Endodermal cell (in vitro differentiated cells): ENCODE results near the gene TBX15. TPM values are rescaled to one million over a fixed set of nuclear protein-coding genes. Genes with fewer than 3 reads are reported as not detected.

ENCODE experiments used
- DNase-seq: peaks from one replicate; pipeline ENCODE4 v3.0.0-alpha.2; 2017
- H3K27ac ChIP-seq: 2 replicates; pipeline ENCODE4 v1.5.1; 2013; ENCODE audit warnings: mild to moderate bottlenecking, low read depth, low read length, moderate library complexity
- H3K27me3 ChIP-seq: 2 replicates; pipeline ENCODE4 v1.6.1; 2013; ENCODE audit warnings: mild to moderate bottlenecking, low read length, moderate library complexity; ENCODE audit not compliant: insufficient read depth, control insufficient read depth, poor library complexity, severe bottlenecking
- H3K36me3 ChIP-seq: 2 replicates; pipeline ENCODE4 v1.7.0; 2013; ENCODE audit warnings: mild to moderate bottlenecking, low read length, moderate library complexity; ENCODE audit not compliant: control insufficient read depth, insufficient read depth
- H3K4me1 ChIP-seq: one replicate; pipeline ENCODE4 v1.7.0; 2013; ENCODE audit warnings: low read length; ENCODE audit not compliant: control insufficient read depth, insufficient read depth
- H3K4me3 ChIP-seq: 2 replicates; pipeline ENCODE4 v1.5.1; 2013; ENCODE audit warnings: mild to moderate bottlenecking, low read length, moderate library complexity
- H3K9ac ChIP-seq: 2 replicates; pipeline ENCODE4 v1.6.1; 2013; ENCODE audit warnings: mild to moderate bottlenecking, low read length, moderate library complexity; ENCODE audit not compliant: poor library complexity, severe bottlenecking; ENCODE audit errors: extremely low read depth
- H3K9me3 ChIP-seq: 2 replicates; pipeline ENCODE4 v1.6.1; 2013; ENCODE audit warnings: mild to moderate bottlenecking, low read length, moderate library complexity; ENCODE audit not compliant: control insufficient read depth
- H3K27ac Mint-ChIP-seq: 2 replicates; pipeline ENCODE4 v1.8.0; 2020; ENCODE audit warnings: mixed read lengths
- H3K27me3 Mint-ChIP-seq: 2 replicates; pipeline ENCODE4 v1.8.0; 2021; ENCODE audit warnings: mild to moderate bottlenecking, mixed read lengths; ENCODE audit not compliant: insufficient read depth
- H3K36me3 Mint-ChIP-seq: 2 replicates; pipeline ENCODE4 v1.8.0; 2020; ENCODE audit warnings: low read depth, mixed read lengths
- H3K4me1 Mint-ChIP-seq: 2 replicates; pipeline ENCODE4 v1.8.0; 2020; ENCODE audit warnings: mixed read lengths
- H3K4me3 Mint-ChIP-seq: 2 replicates; pipeline ENCODE4 v1.8.0; 2020; ENCODE audit warnings: mild to moderate bottlenecking, moderate library complexity, mixed read lengths
- H3K9me3 Mint-ChIP-seq: 2 replicates; pipeline ENCODE4 v1.8.0; 2020; ENCODE audit warnings: mild to moderate bottlenecking, mixed read lengths
- WGBS, 2 experiments: methylation state at CpG; one replicate each; pipeline versions ENCODE4 v1.1.5 to v1.1.7; 2013; ENCODE audit warnings: missing lambda C conversion rate in 2 of 2, mixed read lengths in 1 of 2; ENCODE audit not compliant: insufficient coverage in 1 of 2, insufficient read length in 1 of 2; 5-methylcytosine and 5-hydroxymethylcytosine counted together
- total RNA-seq, 2 donors: library from RNA; stranded (reverse); fragmentation: NEBNext Ultra II Directional in 1 of 2; extraction: Animal tissue kit (Norgen Biotek cat#: 25700) in 1 of 2; gene quantifications; 2 replicates in 1 of 2; 3 replicates in 1 of 2; pipeline ENCODE4 v1.2.1, GENCODE V29; 2021
- TF ChIP-seq, protein P1 (sequence below): fragments of 200-600 bp; sonication (generic); conservative IDR thresholded peaks from 2 replicates; pipeline ENCODE4 v1.5.0; 2021; ENCODE audit warnings: antibody characterized with exemption, mild to moderate bottlenecking

Gene TBX15
- total RNA-seq, 2 donors from 2014 or later, result 0.09 TPM; not detected in 1

DNA sequence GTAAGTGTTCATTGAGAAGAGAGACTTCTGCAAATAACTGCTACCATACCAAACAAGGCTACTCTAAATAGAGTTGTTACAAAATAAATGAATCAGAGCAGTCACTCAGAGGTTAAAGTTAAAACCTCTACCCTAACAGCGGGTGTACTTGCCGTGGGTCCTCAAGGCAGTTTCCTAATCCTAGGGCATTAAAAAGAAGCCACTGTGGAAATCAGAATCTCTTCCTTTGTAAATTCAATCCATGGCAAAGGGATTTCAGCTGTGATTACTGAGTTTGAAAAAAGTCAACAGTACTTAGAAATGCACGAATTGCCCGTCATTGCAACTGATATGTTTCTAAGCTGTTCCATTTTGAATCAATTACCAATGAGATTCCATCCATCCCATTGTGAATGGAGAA is 13.5 kb downstream of the TBX15 start:
- Histone ChIP-seq H3K4me3 (no peak overlapping the region), H3K9ac (no peak overlapping the region), H3K27ac (no peak overlapping the region), H3K27me3 (peaks cover 42% of the 10 kb centered on the region), H3K9me3 (no peaks in the 10 kb centered on the region), H3K36me3 (no peaks in the 10 kb centered on the region), H3K4me1 (no peaks in the 10 kb centered on the region)
- DNase-seq, result no peak
- no peaks in the 10 kb centered on the region for H3K9me3 Mint-ChIP-seq
- WGBS, 2 experiments, result 90 to 94% methylated on average over 2 to 4 of the region's 4 CpGs
- H3K27ac Mint-ChIP-seq, result no peak overlapping the region
- TF ChIP-seq, protein P1, sequence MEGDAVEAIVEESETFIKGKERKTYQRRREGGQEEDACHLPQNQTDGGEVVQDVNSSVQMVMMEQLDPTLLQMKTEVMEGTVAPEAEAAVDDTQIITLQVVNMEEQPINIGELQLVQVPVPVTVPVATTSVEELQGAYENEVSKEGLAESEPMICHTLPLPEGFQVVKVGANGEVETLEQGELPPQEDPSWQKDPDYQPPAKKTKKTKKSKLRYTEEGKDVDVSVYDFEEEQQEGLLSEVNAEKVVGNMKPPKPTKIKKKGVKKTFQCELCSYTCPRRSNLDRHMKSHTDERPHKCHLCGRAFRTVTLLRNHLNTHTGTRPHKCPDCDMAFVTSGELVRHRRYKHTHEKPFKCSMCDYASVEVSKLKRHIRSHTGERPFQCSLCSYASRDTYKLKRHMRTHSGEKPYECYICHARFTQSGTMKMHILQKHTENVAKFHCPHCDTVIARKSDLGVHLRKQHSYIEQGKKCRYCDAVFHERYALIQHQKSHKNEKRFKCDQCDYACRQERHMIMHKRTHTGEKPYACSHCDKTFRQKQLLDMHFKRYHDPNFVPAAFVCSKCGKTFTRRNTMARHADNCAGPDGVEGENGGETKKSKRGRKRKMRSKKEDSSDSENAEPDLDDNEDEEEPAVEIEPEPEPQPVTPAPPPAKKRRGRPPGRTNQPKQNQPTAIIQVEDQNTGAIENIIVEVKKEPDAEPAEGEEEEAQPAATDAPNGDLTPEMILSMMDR, result no peak
- no peak overlapping the region for H3K4me3 Mint-ChIP-seq
- H3K27me3 Mint-ChIP-seq, result peaks cover 94% of the 10 kb centered on the region
- H3K4me1 Mint-ChIP-seq, result peaks cover 4% of the 10 kb centered on the region
- H3K36me3 Mint-ChIP-seq, result no peaks in the 10 kb centered on the region

DNA sequence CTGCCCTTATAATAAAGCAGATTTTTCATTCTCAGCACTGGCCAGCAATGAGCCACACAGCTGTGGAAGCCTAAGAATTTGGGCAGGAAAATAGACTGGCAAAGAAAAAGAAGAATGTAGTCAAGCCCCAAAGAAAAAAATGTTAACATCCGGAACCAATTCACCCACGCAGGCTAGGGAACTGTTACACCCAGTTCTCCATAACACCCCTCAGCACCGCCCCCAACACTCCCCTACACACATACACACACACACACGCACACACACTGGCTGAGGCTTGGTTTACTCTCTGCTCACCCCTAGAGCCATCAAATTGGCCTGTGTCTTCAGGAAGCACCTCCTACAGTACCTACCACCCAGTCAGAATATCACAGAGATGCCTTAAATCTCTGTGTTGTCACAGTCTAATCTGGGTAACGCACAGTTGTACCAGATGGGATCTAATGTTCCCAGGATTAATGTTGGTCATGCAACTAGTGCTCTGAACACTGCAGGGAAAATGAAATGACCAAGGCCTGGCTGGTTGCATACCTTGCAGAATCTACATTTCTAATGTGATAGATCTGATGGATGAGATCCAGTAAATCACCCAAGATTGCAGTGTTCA is 14.5 kb downstream of the TBX15 start:
- no peak overlapping the region for H3K27ac ChIP-seq
- Mint-ChIP-seq H3K4me1 (no peaks in the 10 kb centered on the region), H3K27me3 (peaks cover 94% of the 10 kb centered on the region), H3K4me3 (no peak overlapping the region), H3K9me3 (no peaks in the 10 kb centered on the region), H3K27ac (no peak overlapping the region), H3K36me3 (no peaks in the 10 kb centered on the region)
- H3K9ac ChIP-seq, result no peak overlapping the region
- TF ChIP-seq, protein P1, result no peak
- H3K27me3 ChIP-seq, result peaks cover 32% of the 10 kb centered on the region
- H3K9me3 ChIP-seq, result no peaks in the 10 kb centered on the region
- 80 to 86% methylated on average over 2 to 5 of the region's 5 CpGs for WGBS, 2 experiments
- DNase-seq, result no peak
- no peaks in the 10 kb centered on the region for H3K4me1 ChIP-seq
- H3K36me3 ChIP-seq, result no peaks in the 10 kb centered on the region
- no peak overlapping the region for H3K4me3 ChIP-seq

GRCh38 chr1:118973032-118973431 is 15.1 kb downstream of the TBX15 start:
- Mint-ChIP-seq H3K4me3 (no peak overlapping the region), H3K36me3 (no peaks in the 10 kb centered on the region), H3K27ac (no peak overlapping the region), H3K4me1 (no peaks in the 10 kb centered on the region), H3K27me3 (peaks cover 89% of the 10 kb centered on the region), H3K9me3 (no peaks in the 10 kb centered on the region)
- TF ChIP-seq, protein P1, result no peak
- H3K27me3 ChIP-seq, result peaks cover 26% of the 10 kb centered on the region
- H3K4me3 ChIP-seq, result no peak overlapping the region
- H3K9me3 ChIP-seq, result no peaks in the 10 kb centered on the region
- H3K27ac ChIP-seq, result no peak overlapping the region
- no peaks in the 10 kb centered on the region for H3K36me3 ChIP-seq
- 85% methylated on average over 1 of the region's 1 CpG; no CpG with 5 or more reads in 1 of the 2 experiments for WGBS, 2 experiments
- no peak overlapping the region for H3K9ac ChIP-seq
- DNase-seq, result no peak
- no peaks in the 10 kb centered on the region for H3K4me1 ChIP-seq
